Ascending aorta (tissue), 2 donors: ENCODE measurements around the gene BBIP1. TPM values are rescaled to one million over a fixed set of nuclear protein-coding genes. Genes with fewer than 3 reads are reported as not detected.

ENCODE experiments used
- DNase-seq, 2 donors: peaks; one replicate each; pipeline ENCODE4 v3.0.0-alpha.2; 2019; ENCODE audit warnings: low spot score in 2 of 2
- H3K27ac ChIP-seq, 2 donors: fragments of 200-600 bp; sonication (generic); one replicate each; pipeline ENCODE4 v1.5.1; 2016 to 2017; ENCODE audit warnings: mild to moderate bottlenecking in 1 of 2
- H3K27me3 ChIP-seq: fragments of 200-600 bp; sonication (generic); one replicate; pipeline ENCODE4 v1.5.1; 2017
- H3K36me3 ChIP-seq, 2 donors: fragments of 200-600 bp; sonication (generic); one replicate each; pipeline ENCODE4 v1.5.1; 2016
- H3K4me1 ChIP-seq, 2 donors: fragments of 200-600 bp; sonication (generic); one replicate each; pipeline ENCODE4 v1.5.1; 2016 to 2017; ENCODE audit warnings: mild to moderate bottlenecking in 1 of 2
- H3K4me3 ChIP-seq, 2 donors: fragments of 200-600 bp; sonication (generic); one replicate each; pipeline ENCODE4 v1.5.1; 2016 to 2017; ENCODE audit warnings: mild to moderate bottlenecking in 1 of 2
- H3K9me3 ChIP-seq, 2 donors: fragments of 200-600 bp; sonication (generic); one replicate each; pipeline ENCODE4 v1.5.1; 2016
- intact Hi-C: fragments of 100-400 bp; cut with DNase I; formaldehyde crosslinking; loops from one replicate; pipeline ENCODE4 v1.15.1; 2023
- total RNA-seq: library from RNA; depleted of rRNA; stranded (reverse); fragments of >200 nt; gene quantifications from one replicate; pipeline ENCODE4 v1.1.0, GENCODE V29; 2016
- TF ChIP-seq, protein P1 (sequence below), 3 experiments: fragments of 200-600 bp in 2 of 3; fragments of 450-650 bp in 1 of 3; sonication (generic) in 2 of 3; IDR thresholded peaks; one replicate each; pipeline ENCODE4 v1.5.1; 2016 to 2019; ENCODE audit warnings: antibody characterized with exemption in 3 of 3, mild to moderate bottlenecking in 1 of 3, moderate library complexity in 1 of 3

Gene BBIP1
- total RNA-seq, 1 donor from 2014 or later, result 1.5 TPM

GRCh38 chr10:110857265-110858171 lies 61.5 kb downstream of the BBIP1 start:
- H3K4me1 ChIP-seq, result peaks cover 8 to 9% of the 10 kb centered on the region in 2 donors
- DNase-seq, result peak in 1 of 2 donors; percentile 43

DNA sequence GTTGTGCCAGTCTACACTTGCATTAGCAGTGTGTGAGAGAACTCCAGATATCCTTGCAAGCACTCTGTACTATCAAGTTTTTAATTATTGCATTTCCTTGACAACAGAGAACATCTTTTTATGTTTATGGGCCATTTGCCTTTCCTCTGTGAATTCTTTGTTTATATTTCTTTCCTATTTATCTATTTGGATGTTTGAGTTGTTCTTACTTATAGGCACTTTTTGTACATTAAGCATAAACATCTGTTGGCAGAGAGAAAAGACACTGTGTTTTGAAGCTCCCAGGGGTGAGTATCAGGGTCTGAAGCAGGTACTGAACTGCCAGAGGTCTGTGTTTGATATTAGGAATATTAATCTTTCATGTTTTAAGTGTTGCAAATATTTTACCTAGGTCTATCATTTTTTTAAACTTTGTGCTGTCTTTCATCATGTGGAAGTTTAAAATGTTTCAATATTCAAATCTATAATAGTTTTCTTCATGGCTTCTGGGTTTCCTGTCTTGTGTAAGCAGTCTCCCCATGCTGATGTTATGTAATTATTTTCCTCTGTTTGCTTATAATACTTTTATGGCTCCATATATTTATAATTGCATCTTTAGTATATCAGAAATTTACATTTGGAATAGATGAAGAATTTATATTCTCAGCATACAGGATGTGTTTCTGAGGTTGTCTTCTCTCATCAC lies 64.9 kb downstream of the BBIP1 start:
- Histone ChIP-seq H3K36me3 (no peaks in the 10 kb centered on the region), H3K9me3 (no peaks in the 10 kb centered on the region), H3K27ac (no peak overlapping the region), H3K4me3 (no peak overlapping the region), H3K4me1 (peaks cover 3 to 8% of the 10 kb centered on the region in 2 donors), H3K27me3 (no peaks in the 10 kb centered on the region)
- DNase-seq, result no peak
- TF ChIP-seq, protein P1, sequence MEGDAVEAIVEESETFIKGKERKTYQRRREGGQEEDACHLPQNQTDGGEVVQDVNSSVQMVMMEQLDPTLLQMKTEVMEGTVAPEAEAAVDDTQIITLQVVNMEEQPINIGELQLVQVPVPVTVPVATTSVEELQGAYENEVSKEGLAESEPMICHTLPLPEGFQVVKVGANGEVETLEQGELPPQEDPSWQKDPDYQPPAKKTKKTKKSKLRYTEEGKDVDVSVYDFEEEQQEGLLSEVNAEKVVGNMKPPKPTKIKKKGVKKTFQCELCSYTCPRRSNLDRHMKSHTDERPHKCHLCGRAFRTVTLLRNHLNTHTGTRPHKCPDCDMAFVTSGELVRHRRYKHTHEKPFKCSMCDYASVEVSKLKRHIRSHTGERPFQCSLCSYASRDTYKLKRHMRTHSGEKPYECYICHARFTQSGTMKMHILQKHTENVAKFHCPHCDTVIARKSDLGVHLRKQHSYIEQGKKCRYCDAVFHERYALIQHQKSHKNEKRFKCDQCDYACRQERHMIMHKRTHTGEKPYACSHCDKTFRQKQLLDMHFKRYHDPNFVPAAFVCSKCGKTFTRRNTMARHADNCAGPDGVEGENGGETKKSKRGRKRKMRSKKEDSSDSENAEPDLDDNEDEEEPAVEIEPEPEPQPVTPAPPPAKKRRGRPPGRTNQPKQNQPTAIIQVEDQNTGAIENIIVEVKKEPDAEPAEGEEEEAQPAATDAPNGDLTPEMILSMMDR (IDR thresholded peaks at IDR 0.05), result no peak
- intact Hi-C loops, result no loop called here

More at GRCh38 chr10:110857265-110858171, 61.5 kb downstream of the BBIP1 start:
- no peaks in the 10 kb centered on the region for H3K36me3 ChIP-seq
- H3K9me3 ChIP-seq, result no peaks in the 10 kb centered on the region
- H3K4me3 ChIP-seq, result no peak overlapping the region
- H3K27ac ChIP-seq, result peak overlapping the region in 1 of 2 donors; percentile 48
- H3K27me3 ChIP-seq, result no peaks in the 10 kb centered on the region
- TF ChIP-seq, protein P1 (IDR thresholded peaks at IDR 0.05), result no peak
- intact Hi-C loops, result no loop called here

- Histone ChIP-seq H3K36me3 (no peaks in the 10 kb centered on the region), H3K9me3 (no peaks in the 10 kb centered on the region), H3K4me1 (peaks cover 3 to 8% of the 10 kb centered on the region in 2 donors), H3K4me3 (no peak overlapping the region), H3K27me3 (no peaks in the 10 kb centered on the region), H3K27ac (no peak overlapping the region)
- no peak for DNase-seq
- TF ChIP-seq, protein P1 (IDR thresholded peaks at IDR 0.05), result no peak
- intact Hi-C loops, result no loop called here
These were observed 66.0 kb downstream of the BBIP1 start for GRCh38 chr10:110852947-110853346.

GRCh38 chr10:110852255-110852896 lies 66.6 kb downstream of the BBIP1 start:
- Histone ChIP-seq H3K4me3 (no peak overlapping the region), H3K4me1 (peaks cover 2% of the 10 kb centered on the region in 2 donors), H3K27ac (no peak overlapping the region), H3K36me3 (no peaks in the 10 kb centered on the region), H3K27me3 (no peaks in the 10 kb centered on the region), H3K9me3 (no peaks in the 10 kb centered on the region)
- intact Hi-C loops, result no loop called here
- TF ChIP-seq, protein P1 (IDR thresholded peaks at IDR 0.05), result no peak
- DNase-seq, result no peak

GRCh38 chr10:110851020-110851612 lies 67.9 kb downstream of the BBIP1 start:
- intact Hi-C loops, result no loop called here
- Histone ChIP-seq H3K36me3 (no peaks in the 10 kb centered on the region), H3K4me1 (no peaks in the 10 kb centered on the region), H3K4me3 (no peak overlapping the region), H3K27me3 (no peaks in the 10 kb centered on the region), H3K27ac (no peak overlapping the region), H3K9me3 (no peaks in the 10 kb centered on the region)
- no peak for DNase-seq
- TF ChIP-seq, protein P1 (IDR thresholded peaks at IDR 0.05), result no peak
